Measurements from ENCODE around the gene CST8.

DNA sequence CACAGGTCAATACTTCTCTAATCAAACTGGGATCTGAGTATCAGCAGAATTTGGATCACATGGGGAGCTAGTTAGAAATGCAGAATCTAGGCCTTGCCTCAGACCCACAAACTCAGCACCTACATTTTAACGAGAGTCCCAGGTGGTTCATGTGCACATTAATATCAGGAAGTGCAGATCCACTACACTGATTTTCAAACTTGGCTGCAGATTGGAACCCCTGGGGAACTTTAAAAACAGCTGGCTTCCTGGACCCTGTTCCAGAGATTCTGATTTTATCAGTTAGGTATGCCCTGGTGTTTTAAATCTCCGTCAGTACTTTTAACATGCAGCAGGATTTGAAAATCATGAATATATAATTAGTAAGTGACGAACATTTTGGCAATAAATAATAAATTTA, 1.9 kb upstream of the CST8 start:
- TF ChIP-seq, protein P1, sequence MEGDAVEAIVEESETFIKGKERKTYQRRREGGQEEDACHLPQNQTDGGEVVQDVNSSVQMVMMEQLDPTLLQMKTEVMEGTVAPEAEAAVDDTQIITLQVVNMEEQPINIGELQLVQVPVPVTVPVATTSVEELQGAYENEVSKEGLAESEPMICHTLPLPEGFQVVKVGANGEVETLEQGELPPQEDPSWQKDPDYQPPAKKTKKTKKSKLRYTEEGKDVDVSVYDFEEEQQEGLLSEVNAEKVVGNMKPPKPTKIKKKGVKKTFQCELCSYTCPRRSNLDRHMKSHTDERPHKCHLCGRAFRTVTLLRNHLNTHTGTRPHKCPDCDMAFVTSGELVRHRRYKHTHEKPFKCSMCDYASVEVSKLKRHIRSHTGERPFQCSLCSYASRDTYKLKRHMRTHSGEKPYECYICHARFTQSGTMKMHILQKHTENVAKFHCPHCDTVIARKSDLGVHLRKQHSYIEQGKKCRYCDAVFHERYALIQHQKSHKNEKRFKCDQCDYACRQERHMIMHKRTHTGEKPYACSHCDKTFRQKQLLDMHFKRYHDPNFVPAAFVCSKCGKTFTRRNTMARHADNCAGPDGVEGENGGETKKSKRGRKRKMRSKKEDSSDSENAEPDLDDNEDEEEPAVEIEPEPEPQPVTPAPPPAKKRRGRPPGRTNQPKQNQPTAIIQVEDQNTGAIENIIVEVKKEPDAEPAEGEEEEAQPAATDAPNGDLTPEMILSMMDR (conservative IDR thresholded peaks at IDR 0.05; ENCODE audit: low read length): no peak
- TF ChIP-seq EZH2phosphoT487 (IDR thresholded peaks at IDR 0.05; ENCODE audit: borderline replicate concordance, low read depth, low read length): no peak
